Testis (tissue), 3 donors: ENCODE data around the gene LRRC56. TPM values are rescaled to one million over a fixed set of nuclear protein-coding genes. Genes with fewer than 3 reads are reported as not detected.

Experiments used
- DNase-seq: peaks from one replicate; pipeline ENCODE4 v3.0.0-alpha.2; 2019
- H3K27ac ChIP-seq, 2 donors: fragments of 200-600 bp; sonication (generic); one replicate each; pipeline ENCODE4 v1.5.1; 2019
- H3K27me3 ChIP-seq: fragments of 200-600 bp; sonication (generic); one replicate; pipeline ENCODE4 v1.5.1; 2019
- H3K36me3 ChIP-seq: fragments of 200-600 bp; sonication (generic); one replicate; pipeline ENCODE4 v1.5.1; 2017; ENCODE audit warnings: low read depth; ENCODE audit errors: missing control alignments
- H3K4me1 ChIP-seq: fragments of 200-600 bp; sonication (generic); one replicate; pipeline ENCODE4 v1.5.1; 2019
- H3K4me3 ChIP-seq, 2 donors: fragments of 200-600 bp; sonication (generic); one replicate each; pipeline ENCODE4 v1.5.1; 2017 to 2019
- H3K9me3 ChIP-seq: fragments of 200-600 bp; sonication (generic); one replicate; pipeline ENCODE4 v1.5.1; 2017
- CTCF ChIP-seq, 3 experiments: fragments of 450-650 bp in 2 of 3; fragments of 200-600 bp in 1 of 3; sonication (generic) in 1 of 3; IDR thresholded peaks; one replicate each; pipeline ENCODE4 v1.5.1; 2016 to 2019; ENCODE audit warnings: antibody characterized with exemption in 3 of 3, mild to moderate bottlenecking in 2 of 3, moderate library complexity in 1 of 3
- POLR2A ChIP-seq: fragments of 450-650 bp; IDR thresholded peaks from one replicate; pipeline ENCODE4 v1.6.1; 2017; ENCODE audit warnings: antibody characterized with exemption, mild to moderate bottlenecking, moderate library complexity
- WGBS, 2 donors: methylation state at CpG; one replicate each; pipeline ENCODE4 v1.1.5; 2018; 5-methylcytosine and 5-hydroxymethylcytosine counted together
- intact Hi-C: fragments of 100-400 bp; cut with DNase I; formaldehyde crosslinking; loops from one replicate; pipeline ENCODE4 v1.15.1; 2023; ENCODE audit warnings: low total_unique reads
- polyA plus RNA-seq: library from polyadenylated mRNA; stranded (reverse); fragments of 350-450 nt; fragmentation: Illumina TruSeq; extraction: RNeasy Lipid Tissue Mini Kit (QIAGEN cat#74804); gene quantifications from one replicate; pipeline ENCODE4 v1.2.3, GENCODE V29; 2014; ENCODE audit warnings: low read depth, low replicate concordance; ENCODE audit not compliant: insufficient read depth
- total RNA-seq, 2 donors: library from RNA; depleted of rRNA; stranded (reverse); fragments of >200 nt; gene quantifications; one replicate each; pipeline ENCODE4 v1.2.3, GENCODE V29; 2016

LRRC56 gene
- total and polyA plus RNA-seq, 3 donors from 2014 or later, result 11.6 to 23.5 (median 22.2) TPM

DNA sequence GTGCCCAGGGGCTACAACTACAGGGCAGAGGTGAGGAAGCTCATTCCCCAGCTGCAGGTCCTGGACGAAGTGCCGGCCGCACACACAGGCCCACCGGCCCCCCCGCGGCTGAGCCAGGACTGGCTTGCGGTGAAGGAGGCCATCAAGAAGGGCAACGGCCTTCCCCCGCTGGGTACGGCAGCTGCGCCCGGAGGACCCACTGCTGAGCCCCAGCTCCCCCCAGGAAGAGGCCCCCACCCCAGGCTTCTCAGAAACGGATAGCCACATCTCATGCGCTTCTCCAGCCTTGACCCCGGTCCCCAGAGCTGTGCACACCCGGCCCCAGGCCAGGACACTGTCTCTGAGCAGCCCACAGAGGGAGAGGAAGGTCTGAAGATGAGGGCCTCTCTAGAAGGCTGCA lies 13.8 kb downstream of the LRRC56 start:
- Histone ChIP-seq H3K9me3 (no peaks in the 10 kb centered on the region), H3K27me3 (no peaks in the 10 kb centered on the region), H3K4me1 (peaks cover 12% of the 10 kb centered on the region), H3K4me3 (no peak overlapping the region), H3K36me3 (no peaks in the 10 kb centered on the region), H3K27ac (no peak overlapping the region)
- 72 to 79% methylated on average over 11 to 16 of the region's 16 CpGs for WGBS, 2 donors
- intact Hi-C loops, result loop anchor here (10.0 kb wide), 1 partner anchor 174 kb away; no protein-coding TSS in a partner anchor
- TF ChIP-seq POLR2A (no peak), CTCF (IDR thresholded peaks at IDR 0.05) (no peak)
- DNase-seq, result no peak

DNA sequence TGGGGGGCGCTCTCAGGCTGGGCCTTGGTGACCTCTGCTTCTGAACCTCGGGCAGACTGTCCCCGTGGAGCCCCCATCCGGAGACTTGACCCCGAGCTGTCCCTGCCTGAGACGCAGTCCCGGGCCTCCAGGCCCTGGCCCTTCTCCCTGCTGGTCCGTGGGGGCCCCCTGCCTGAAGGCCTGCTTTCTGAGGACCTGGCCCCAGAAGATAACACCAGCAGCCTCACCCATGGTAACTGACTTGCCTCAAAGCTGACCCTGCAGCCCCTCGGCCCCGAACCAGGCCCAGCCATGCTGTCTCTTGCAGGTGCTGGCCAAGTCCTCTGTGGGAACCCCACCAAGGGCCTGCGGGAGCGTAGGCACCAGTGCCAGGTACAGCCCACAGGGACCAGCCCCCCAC lies 14.3 kb downstream of the LRRC56 start:
- Histone ChIP-seq H3K27me3 (no peaks in the 10 kb centered on the region), H3K9me3 (no peaks in the 10 kb centered on the region), H3K27ac (no peak overlapping the region), H3K4me1 (peaks cover 12% of the 10 kb centered on the region), H3K36me3 (no peaks in the 10 kb centered on the region), H3K4me3 (no peak overlapping the region)
- no peak for TF ChIP-seq POLR2A
- TF ChIP-seq CTCF (IDR thresholded peaks at IDR 0.05), result no peak
- intact Hi-C loops, result loop anchor here (10.0 kb wide), 1 partner anchor 173 kb away; no protein-coding TSS in a partner anchor
- whole genome bisulfite sequencing, 2 donors, result 54 to 72% methylated on average over 5 to 11 of the region's 12 CpGs
- no peak for DNase-seq

GRCh38 chr11:553083-553987 lies 16.0 kb downstream of the LRRC56 start:
- no peak overlapping the region for H3K4me3 ChIP-seq
- no peak for DNase-seq
- TF ChIP-seq CTCF (IDR thresholded peaks at IDR 0.05) (no peak), POLR2A (no peak)
- 78 to 81% methylated on average over 21 to 27 of the region's 27 CpGs for WGBS, 2 donors
- no peak overlapping the region for H3K27ac ChIP-seq
- no peaks in the 10 kb centered on the region for H3K36me3 ChIP-seq
- H3K27me3 ChIP-seq, result no peaks in the 10 kb centered on the region
- peaks cover 12% of the 10 kb centered on the region for H3K4me1 ChIP-seq
- no peaks in the 10 kb centered on the region for H3K9me3 ChIP-seq
- intact Hi-C loops, result loop anchor here (10.0 kb wide), 1 partner anchor 171 kb away; no protein-coding TSS in a partner anchor

DNA sequence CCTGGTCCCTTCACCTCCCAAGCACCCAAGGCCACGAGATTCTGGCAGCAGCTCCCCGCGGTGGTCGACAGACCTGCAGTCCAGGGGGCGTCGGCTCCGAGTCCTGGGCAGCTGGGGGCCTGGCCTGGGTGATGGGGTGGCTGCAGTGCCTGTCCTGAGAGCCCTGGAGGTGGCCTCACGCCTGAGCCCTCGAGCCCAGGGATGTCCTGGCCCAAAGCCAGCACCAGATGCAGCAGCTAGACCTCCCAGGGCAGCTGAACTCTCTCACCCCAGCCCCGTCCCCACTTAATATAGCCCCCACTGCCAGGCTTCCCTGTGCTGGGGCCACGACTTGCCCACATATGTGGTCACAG lies 16.6 kb downstream of the LRRC56 start:
- intact Hi-C loops, result loop anchor here (10.0 kb wide), 1 partner anchor 171 kb away; no protein-coding TSS in a partner anchor
- TF ChIP-seq CTCF (IDR thresholded peaks at IDR 0.05), result no peak
- no peak for TF ChIP-seq POLR2A
- DNase-seq, result no peak
- no peaks in the 10 kb centered on the region for H3K27me3 ChIP-seq
- 42 to 53% methylated on average over 8 to 10 of the region's 11 CpGs for WGBS, 2 donors
- H3K4me3 ChIP-seq, result no peak overlapping the region
- no peaks in the 10 kb centered on the region for H3K36me3 ChIP-seq
- H3K27ac ChIP-seq, result no peak overlapping the region
- peaks cover 12% of the 10 kb centered on the region for H3K4me1 ChIP-seq
- H3K9me3 ChIP-seq, result no peaks in the 10 kb centered on the region
